ENCODE results near the gene BSG.

- TF ChIP-seq FOXA1 (IDR thresholded peaks at IDR 0.05; ENCODE audit: borderline replicate concordance) = no peak
- no peak for TF ChIP-seq E2F4 (CRISPR knock-in tag; IDR thresholded peaks at IDR 0.05; ENCODE audit: low read depth)
- TF ChIP-seq RUNX1 (IDR thresholded peaks at IDR 0.05; ENCODE audit: low read depth) = no peak
- TF ChIP-seq SRF (CRISPR knock-in tag; IDR thresholded peaks at IDR 0.05) = no peak
- no peak for TF ChIP-seq RAD21 (CRISPR knock-in tag; conservative IDR thresholded peaks at IDR 0.05 in 1 of 2, IDR thresholded peaks at IDR 0.05 in 1 of 2)
- TF ChIP-seq FOXO4 (CRISPR knock-in tag; IDR thresholded peaks at IDR 0.05) = no peak
- no peak for TF ChIP-seq ATF2 (CRISPR knock-in tag; IDR thresholded peaks at IDR 0.05)
- no peak for TF ChIP-seq SPI1 (IDR thresholded peaks at IDR 0.05; ENCODE audit: borderline replicate concordance, low read depth, low read length)
These were observed 17.4 kb downstream of the BSG start, which contains the start of gene HCN2 for GRCh38 chr19:589693-590395.
